ENCODE results near the gene CDC34.

Gene CDC34

DNA sequence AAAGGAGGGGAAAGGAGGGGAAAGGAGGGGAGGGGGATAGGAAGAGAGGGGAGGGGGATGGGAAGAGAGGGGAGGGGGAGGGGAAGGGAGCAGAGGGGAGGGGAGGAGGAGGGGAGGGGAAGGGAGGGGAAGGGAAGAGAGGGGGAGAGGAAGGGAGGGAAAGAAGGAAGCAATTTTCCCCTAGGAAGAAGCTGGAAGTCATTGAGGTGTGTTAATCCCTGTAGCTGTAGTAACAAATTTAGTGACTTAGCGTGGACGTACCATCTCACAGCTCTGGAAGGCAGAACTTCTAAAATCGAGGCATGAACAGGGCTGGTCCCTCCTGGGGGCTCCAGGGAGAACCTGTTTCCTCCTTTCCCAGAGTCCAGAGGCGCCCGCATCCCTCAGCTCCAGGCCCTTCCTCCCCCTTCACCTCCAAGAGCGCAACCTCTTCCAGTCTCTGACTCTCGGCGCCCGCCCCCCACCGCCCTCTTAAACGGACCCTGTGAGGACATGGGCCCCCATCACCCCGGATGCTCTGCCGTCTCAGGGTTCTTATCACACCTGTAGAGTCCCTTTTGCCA is 5.6 kb upstream of the CDC34 start:
- TF ChIP-seq TAF1 (IDR thresholded peaks at IDR 0.05; ENCODE audit: low read depth) (no peak), TCF12 (IDR thresholded peaks at IDR 0.05; ENCODE audit: low read depth) (no peak), RAD21 (IDR thresholded peaks at IDR 0.05; ENCODE audit: low read depth) (no peak), CREB1 (IDR thresholded peaks at IDR 0.05; ENCODE audit: low read depth) (no peak), CEBPB (IDR thresholded peaks at IDR 0.05) (no peak), YY1 (IDR thresholded peaks at IDR 0.05; ENCODE audit: low read depth) (no peak), TEAD4 (IDR thresholded peaks at IDR 0.05) (no peak), EGR1 (IDR thresholded peaks at IDR 0.05) (no peak), NFIC (IDR thresholded peaks at IDR 0.05) (no peak)
- TF ChIP-seq, protein P1, sequence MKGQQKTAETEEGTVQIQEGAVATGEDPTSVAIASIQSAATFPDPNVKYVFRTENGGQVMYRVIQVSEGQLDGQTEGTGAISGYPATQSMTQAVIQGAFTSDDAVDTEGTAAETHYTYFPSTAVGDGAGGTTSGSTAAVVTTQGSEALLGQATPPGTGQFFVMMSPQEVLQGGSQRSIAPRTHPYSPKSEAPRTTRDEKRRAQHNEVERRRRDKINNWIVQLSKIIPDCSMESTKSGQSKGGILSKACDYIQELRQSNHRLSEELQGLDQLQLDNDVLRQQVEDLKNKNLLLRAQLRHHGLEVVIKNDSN (IDR thresholded peaks at IDR 0.05), result no peak

GRCh38 chr19:530134-531008 is 1.2 kb upstream of the CDC34 start:
- no peak for TF ChIP-seq TAF1 (IDR thresholded peaks at IDR 0.05; ENCODE audit: low read depth)

DNA sequence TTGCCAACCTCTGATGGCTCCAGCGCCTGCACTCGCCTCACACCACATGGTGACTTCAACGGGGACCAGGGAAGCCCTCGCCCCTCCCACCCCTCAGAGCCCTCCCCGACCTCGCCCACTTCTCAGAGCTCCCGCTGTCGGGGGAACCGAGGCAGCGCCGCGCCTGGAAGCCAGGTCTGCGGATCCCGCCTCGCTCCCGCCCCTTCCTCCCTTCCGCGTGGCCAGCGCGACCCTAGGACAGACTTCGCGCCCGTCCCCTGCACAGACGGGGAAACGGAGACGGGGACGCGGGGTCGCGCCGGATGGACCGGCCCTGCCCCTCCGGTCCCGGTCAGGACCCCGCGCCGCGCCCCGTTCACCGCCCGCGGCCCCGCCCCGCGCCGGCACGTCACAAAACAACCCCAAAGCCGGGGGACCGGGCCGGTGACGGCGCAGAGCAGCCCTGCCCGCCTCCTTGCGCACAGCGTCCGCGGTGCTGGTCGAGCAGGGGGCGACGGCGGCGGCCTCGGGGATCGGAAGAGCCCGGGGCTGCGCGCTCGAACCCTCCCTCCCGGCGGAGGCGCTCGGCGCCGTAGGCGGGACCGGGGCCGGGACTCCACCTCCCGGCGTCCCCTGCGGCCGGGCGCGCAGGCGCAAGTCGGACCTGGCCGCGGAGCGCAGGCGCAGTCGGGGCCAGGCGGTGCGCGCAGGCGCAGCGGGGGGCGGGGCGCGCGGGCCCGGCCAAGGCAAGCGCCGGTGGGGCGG is 379 bp upstream of the CDC34 start:
- no peak for TF ChIP-seq CEBPB (IDR thresholded peaks at IDR 0.05)
- no peak for TF ChIP-seq REST (IDR thresholded peaks at IDR 0.05; ENCODE audit: low read depth)
- no peak for TF ChIP-seq RAD21 (IDR thresholded peaks at IDR 0.05; ENCODE audit: low read depth)
- no peak for TF ChIP-seq CREB1 (IDR thresholded peaks at IDR 0.05; ENCODE audit: low read depth)
- no peak for TF ChIP-seq NFIC (IDR thresholded peaks at IDR 0.05)
- TF ChIP-seq, protein P1 (IDR thresholded peaks at IDR 0.05), result no peak
- TF ChIP-seq EP300 (IDR thresholded peaks at IDR 0.05; ENCODE audit: borderline replicate concordance), result no peak
- TF ChIP-seq TEAD4 (IDR thresholded peaks at IDR 0.05), result no peak
- no peak for TF ChIP-seq YY1 (IDR thresholded peaks at IDR 0.05; ENCODE audit: low read depth)
- TF ChIP-seq, protein P2, sequence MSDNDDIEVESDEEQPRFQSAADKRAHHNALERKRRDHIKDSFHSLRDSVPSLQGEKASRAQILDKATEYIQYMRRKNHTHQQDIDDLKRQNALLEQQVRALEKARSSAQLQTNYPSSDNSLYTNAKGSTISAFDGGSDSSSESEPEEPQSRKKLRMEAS (IDR thresholded peaks at IDR 0.05), result peak; percentile 60
- no peak; the same call in 1 of the 2 replicates for TF ChIP-seq TAF1 (IDR thresholded peaks at IDR 0.05; ENCODE audit: low read depth)
- no peak for TF ChIP-seq EGR1 (IDR thresholded peaks at IDR 0.05)
- no peak for TF ChIP-seq FOXM1 (IDR thresholded peaks at IDR 0.05; ENCODE audit: borderline replicate concordance, low read depth)
- 0 out of 2 replicates have a peak, but pooled peaks have one; percentile 13 for TF ChIP-seq TCF12 (IDR thresholded peaks at IDR 0.05; ENCODE audit: low read depth)
- TF ChIP-seq ZBTB7A (IDR thresholded peaks at IDR 0.05; ENCODE audit: low read depth), result 0 out of 2 replicates have a peak, but pooled peaks have one; percentile 81

DNA sequence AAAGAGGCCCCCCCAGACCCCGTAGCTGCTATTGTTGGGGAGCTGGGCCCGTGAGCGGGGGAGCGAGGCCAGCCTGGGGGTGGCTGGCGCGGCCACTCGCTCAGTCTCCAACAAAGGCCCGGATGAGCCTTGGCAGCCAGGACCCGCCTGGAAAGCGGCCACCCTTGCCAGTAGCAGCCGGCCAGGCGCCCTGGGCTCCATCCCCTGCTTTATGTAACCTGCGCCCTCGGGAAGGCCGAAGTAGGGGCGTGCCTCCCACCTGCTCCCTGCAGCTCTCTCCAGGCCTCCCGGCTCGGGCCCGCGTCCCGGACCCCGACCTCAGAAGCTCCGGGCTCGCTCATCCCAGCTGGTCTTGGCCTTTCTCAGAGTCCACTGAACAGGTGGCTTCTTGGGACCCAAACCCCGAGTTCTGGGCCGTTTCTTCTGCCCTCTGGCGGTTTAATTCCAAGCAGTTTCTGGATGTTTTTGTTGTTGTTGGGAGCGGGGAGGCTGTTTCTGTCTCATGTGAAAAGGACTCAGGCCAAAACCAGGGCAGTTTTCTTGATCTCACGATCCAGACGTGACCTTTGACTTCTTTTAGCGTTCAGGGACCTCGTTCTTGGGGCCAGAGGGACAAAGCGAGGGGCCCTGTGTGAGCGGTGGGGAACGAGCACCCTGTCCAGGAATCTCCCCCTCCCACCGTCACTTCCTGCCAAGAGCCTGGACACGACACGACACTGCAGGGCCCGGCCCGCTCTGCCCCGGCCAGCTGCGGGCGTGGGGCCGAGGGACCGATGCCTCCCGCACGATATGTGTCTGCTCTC is 1.2 kb downstream of the CDC34 start:
- peak; percentile 18; the same call in 1 of the 2 replicates for TF ChIP-seq RAD21 (IDR thresholded peaks at IDR 0.05; ENCODE audit: low read depth)
- TF ChIP-seq EP300 (IDR thresholded peaks at IDR 0.05; ENCODE audit: borderline replicate concordance), result no peak

GRCh38 chr19:533364-534058 is 2.0 kb downstream of the CDC34 start:
- TF ChIP-seq ZBTB7A (IDR thresholded peaks at IDR 0.05; ENCODE audit: low read depth) (no peak), TCF12 (IDR thresholded peaks at IDR 0.05; ENCODE audit: low read depth) (no peak), TEAD4 (IDR thresholded peaks at IDR 0.05) (no peak), YY1 (IDR thresholded peaks at IDR 0.05; ENCODE audit: low read depth) (no peak), RAD21 (IDR thresholded peaks at IDR 0.05; ENCODE audit: low read depth) (no peak), CREB1 (IDR thresholded peaks at IDR 0.05; ENCODE audit: low read depth) (no peak), EP300 (IDR thresholded peaks at IDR 0.05; ENCODE audit: borderline replicate concordance) (no peak), CEBPB (IDR thresholded peaks at IDR 0.05) (no peak), TAF1 (IDR thresholded peaks at IDR 0.05; ENCODE audit: low read depth) (no peak), EGR1 (IDR thresholded peaks at IDR 0.05) (no peak), NFIC (IDR thresholded peaks at IDR 0.05) (no peak), FOXM1 (IDR thresholded peaks at IDR 0.05; ENCODE audit: borderline replicate concordance, low read depth) (no peak), REST (IDR thresholded peaks at IDR 0.05; ENCODE audit: low read depth) (no peak)
- TF ChIP-seq, protein P2 (IDR thresholded peaks at IDR 0.05), result no peak
- TF ChIP-seq, protein P1 (IDR thresholded peaks at IDR 0.05), result no peak
